Measurements from ENCODE around the gene TBL1XR1.
"Not testable (repeated sequence)": the region's sequence is repeated elsewhere in the genome, so short reads cannot be mapped to it uniquely, and the experiment has no call there.

The TBL1XR1 gene

DNA sequence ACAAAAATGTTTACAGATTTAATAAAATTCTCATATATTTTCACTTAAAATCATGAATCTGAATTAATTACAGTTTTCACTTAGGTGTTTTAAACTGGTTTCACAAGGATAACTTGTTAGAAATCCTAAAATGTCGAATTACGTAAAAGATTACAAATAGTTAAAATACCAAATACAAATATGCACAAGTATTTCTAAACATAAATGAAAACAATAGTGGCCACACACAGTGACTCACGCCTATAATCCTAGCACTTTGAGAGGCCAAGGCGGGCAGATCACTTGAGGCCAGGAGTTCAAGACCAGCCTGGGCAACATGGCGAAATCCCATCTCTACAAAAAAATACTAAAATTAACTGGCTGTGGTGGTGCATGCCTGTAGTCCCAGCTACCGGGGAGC lies 10.9 kb upstream of the TBL1XR1 start:
- no peak for DNase-seq

DNA sequence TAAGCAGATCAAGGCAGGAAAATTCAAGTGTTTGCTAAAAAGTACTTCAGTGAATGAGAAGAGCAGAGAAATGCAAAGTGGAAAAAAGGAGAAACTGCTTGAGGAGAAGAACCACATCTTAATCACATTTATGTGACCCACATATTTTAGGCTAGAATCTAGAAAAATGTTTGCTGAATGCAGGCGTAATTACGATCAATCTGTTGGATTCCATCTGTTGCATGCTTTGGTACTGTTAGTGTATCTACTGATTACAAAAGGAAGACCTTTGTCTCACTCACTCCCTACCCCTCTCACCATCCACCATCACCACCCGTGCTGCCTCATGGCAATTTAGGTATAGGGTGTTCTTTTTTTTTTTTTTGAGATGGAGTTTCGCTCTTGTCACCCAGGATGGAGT lies 9.7 kb upstream of the TBL1XR1 start:
- DNase-seq, result no peak

DNA sequence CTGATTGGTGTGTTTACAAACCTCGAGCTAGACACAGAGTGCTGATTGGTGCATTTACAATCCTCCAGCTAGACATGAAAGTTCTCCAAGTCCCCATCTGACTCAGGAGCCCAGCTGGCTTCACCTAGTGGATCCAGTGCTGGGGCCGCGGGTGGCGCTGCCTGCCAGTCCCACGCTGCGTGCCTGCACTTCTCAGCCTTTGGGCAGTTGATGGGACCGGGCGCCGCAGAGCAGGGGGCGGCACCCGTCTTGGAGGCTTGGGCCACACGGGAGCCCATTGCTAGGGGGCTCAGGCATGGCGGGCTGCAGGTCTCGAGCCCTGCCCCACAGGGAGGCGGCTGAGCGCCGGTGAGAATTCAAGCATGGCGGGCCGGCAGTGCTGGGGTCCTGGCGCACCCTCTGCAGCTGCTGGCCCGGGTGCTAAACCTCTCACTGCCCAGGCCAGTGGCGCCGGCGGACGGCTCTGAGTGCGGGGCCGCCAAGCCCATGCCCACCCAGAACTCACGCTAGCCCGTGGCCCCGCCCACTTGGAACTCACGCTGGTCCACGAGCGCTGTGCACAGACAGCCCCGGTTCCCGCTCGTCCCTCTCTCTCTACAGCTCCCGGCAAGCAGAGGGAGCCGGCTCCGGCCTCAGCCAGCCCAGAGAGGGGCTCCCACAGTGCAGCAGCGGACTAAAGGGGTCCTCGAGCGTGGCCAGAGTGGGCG lies 6.6 kb upstream of the TBL1XR1 start:
- no peak for DNase-seq

DNA sequence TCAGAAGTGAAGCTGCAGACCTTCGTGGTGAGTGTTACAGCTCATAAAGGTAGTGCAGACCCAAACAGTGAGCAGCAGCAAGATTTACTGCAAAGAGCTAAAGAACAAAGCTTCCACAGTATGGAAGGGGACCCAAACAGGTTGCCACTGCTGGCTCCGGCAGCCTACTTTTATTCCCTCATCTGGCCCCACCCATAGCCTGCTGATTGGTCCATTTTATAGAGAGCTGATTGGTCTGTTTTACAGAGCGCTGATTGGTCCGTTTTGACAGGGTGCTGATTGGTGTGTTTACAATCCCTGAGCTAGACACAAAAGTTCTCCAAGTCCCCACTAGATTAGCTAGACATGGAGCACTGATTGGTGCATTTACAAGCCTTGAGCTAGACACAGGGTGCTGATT lies 5.7 kb upstream of the TBL1XR1 start:
- not testable (repeated sequence) for DNase-seq

DNA sequence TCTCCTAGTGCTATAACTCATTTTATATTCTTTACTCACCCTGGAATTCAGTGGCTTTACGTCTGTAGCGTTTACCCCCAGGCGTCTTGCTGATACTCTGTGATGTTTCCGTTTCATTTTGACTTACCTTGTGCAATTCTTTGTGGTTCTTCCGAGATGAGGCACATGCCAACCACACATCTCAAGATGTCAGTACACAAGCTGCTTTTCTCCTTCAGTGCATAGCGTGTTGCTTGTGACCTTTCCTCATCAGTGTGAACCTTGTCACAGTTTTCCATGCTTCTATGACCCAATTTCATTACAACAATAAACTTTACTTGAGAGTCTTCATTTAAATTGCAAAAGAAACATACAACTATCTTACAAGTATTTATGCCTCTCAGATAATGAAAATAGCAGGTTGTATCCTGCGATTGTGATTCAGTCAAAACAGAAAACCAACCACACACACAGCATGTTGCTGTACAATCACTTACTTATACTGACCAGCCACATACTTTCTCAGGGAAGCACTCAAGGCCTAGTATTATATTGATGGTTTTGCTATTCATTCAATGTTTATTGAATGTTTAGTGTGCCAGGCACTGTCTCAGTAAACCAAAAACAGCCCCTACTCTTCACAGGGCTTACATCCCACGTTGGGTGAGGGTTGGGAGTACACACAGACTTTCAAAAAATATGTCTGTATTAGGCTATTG lies 4.6 kb upstream of the TBL1XR1 start:
- DNase-seq, result no peak

DNA sequence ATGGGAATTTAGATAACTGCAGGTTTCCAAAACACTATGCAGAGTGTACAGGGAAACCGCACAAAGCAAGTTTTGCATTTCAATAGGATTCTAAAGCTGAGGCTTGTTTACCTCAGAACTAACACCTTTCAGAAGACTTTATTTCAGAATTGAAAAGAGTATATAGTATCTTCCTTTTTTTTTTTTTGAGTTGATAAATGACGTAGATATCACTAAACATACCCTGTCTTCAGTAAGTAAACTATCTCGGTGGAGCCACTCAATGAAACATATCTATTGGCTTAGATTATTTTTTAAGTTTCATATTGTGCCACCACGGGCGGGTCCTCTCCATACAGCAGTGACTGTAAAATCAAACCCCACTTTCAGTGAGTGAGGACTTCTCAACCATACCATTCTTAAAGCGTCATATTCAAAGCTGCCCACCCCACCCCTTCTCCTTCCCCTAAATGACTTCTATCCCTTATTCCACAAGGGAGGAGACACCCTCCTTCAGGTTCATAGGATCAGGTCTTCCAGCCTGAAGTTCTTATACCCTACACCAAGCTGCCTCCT lies 2.0 kb upstream of the TBL1XR1 start:
- DNase-seq, result no peak

DNA sequence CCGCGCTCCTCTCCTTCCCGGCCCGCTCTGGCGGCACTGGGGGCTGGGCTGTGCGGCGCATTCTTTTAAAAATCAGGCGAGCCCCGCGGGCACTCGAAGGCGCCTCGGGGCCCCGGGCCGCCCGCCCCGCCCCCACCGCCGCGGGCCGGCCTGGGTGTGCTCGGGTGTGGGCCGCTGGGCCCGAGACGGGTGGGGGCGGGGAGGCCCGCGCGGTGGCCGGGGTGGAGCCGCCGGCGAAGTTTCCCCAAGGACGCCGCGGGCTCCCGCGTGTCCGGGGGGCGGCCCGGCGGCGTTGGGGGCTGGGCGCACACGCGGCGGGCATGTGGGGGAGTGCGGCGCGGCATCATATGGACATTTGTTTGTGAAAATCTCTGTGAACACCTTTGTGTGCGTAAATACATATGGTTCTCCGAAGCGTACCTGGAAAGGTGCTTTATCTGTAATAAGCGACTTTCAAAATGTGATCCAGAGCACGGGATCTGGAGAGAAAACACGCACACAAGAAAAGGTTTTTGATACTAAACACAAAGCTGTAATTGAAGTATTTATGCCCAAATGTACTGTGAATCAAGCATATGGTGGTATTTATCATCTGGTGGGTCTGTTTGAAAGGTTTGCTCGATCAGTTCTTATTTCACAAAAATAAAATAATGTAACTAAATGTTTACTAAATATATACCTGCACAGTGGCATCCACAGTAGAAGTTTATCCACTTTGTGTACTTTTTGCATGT lies 612 bp upstream of the TBL1XR1 start:
- DNase-seq, result no peak

DNA sequence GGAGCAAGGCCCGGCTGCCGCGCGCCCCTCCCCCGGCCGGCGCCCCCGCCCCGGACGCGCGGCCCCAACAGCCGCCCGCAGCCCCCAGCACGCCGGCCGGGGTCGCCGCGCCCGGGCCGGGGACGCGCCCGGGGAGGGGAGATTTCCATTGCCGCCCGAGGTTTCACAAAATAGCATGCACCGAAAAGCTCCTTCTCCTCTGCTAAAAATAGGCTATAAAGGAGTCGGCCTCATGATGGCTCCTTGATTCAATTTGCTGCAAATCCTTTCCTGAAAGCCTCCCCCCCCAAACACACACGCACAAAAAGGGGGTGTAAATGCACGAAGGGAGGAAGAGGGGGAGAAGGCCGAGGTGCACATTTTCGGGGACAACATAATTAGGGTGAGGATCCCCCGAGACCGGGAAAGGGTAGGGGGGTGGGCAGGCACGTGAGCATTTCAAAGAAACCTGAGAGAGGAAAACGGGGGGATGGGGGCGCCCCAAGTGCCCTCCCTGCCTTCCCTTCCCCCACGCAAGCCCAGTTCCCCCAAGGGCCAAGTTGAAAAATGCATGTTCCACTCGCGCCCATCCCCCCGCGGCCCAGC lies 734 bp downstream of the TBL1XR1 start:
- no peak for DNase-seq

DNA sequence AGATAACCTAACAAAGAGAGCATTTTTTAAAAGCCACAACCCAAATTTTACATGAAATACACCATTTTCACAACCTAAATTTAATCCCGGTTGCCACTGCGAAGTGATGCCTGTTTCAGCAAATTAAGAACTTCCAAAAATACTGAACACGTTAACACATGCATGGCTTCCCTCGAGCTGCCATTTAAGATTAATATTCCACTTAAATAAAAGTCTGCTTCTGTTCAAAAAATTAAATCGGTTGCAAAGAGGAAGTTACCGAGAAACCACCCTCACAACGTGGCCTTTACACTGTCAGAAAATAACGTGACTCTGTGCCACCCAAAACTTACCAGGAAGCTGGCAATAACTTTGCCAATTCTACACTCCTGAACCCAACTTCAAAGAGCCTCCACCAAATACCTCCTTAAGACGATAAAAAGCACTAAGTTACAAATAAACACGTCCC lies 1.2 kb downstream of the TBL1XR1 start:
- no peak for DNase-seq

DNA sequence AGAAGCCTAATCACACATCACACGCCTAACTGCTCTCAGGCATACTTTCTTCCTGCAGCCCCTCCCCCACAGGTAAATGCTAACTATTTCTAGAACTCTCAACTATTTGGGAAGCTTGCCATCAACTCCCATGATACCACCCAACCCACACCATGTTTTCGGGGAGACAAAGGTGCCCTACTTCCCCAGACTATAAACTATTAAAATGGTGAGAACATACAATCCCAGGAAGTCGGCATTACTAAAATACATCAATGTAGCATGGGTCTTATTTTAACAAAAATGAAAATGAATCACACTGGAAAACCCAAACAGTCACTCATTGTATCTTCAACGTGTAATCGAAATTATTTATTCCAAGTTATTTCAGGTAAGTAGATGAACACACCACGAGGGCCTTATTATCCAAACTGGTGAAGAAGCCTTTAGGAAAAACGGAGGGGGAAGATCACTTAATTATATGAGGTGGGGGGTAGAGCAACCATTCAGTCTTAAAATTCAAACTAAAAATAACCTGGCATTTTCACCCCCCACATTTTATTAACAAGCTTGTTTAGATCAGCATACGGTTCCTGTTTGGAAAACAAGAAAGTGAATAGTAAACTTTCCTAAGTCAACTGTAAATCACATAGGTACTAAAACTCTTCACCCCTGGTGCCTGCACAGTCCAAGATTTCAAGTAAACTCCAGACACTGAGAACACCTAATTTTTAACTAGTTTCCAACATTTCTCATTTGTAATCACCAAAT lies 1.9 kb downstream of the TBL1XR1 start:
- no peak for DNase-seq

DNA sequence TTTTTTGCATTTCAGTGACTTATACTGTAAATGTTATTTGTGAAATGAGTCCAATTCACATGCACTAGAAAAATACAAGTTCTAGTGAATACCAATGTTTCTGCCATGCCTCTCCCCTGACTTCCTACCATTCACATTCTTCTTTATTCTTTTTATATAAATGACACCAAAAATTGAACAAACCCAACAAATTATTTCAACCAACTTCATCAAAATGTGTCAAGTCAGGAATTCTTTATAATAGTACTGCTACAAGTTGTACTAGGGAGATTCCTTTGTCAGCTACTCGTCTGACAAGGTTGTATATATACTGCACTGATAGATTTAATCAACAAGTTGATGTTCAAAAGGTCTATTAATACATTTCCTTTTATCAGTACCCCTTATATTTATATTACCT lies 3.0 kb downstream of the TBL1XR1 start:
- no peak for DNase-seq

DNA sequence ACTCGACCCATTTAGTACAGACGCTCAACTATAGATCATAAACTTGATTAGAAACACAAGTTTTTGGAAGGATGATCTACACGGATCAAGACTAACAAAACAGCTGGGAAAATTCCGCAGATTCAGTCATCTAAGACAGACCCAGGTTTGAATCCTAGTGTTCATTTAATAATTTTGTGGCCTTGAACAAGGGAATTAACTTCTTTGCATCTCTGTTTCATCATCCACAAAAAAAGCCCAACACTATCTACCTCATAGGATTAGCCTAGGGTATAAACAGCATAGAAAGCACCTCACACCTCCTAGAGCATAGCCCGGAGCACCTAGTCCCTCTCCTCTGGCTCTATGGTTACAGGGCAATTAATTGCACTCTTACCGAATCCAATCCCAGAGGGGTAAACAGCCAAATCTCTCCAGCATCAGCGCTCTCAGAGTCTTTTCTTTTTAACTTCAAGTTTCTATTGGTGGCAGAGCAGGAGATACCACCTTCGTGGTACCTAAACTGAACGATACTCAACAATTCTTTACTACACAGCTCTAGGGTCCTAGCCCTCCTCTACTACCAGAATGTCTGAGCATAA lies 3.5 kb downstream of the TBL1XR1 start:
- peak; percentile 60 for DNase-seq

DNA sequence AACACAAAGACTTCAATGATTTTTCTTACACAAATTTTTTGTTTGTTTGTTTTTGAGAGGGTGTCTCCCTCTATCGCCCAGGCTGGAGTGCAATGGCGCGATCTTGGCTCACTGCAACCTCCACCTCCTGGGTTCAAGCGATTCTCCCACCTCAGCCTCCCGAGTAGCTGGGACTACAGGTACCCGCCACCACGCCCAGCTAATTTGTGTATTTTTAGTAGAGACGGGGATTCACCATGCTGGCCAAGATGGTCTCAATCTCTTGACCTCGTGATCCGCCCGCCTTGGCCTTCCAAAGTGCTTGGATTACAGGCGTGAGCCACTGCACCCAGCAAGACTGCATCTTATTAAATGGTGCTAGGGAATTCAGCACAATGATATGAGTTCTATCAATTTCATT lies 4.0 kb downstream of the TBL1XR1 start:
- DNase-seq, result not testable (repeated sequence)

DNA sequence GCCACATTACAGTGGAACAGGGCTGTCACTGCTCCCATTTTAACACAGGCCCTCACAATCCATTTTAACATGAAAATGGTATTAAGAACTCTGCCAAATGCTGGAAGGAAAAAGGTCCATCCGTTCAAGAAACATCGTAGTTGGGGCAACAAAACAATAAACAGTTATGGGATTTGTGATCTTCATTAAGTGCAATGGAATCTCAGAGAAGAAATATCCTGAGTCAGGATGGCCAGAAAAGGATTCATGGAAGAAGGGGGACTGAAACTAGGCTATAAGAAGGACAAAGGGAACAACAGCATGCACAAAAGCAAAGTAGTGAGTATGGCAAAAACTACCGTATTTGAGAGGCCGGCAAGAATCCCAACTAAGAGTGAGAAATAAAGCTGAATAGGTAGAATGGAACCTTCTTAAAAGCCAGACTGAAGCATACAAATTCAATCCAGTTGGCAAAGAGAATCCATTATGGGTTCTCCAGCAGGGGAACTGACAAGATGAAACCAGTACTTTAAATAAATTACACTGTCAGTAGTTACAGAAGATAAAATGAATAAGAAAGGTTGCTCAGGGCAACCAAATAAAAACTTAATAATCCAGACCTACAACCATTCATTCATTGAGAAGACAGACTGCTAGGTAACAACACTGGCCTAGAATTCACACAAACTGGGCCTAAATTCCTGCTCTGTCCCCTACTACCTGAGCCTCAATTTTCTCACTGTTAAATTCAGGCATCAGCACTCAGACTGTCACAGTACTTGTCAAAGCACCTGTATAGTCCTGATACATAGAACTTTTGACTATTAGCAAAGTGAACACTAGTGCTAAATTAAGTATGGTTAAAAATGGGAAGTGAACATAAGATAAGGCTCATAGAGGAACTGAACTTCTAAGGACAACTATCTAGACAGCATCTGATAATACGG lies 6.3 kb downstream of the TBL1XR1 start:
- no peak for DNase-seq

DNA sequence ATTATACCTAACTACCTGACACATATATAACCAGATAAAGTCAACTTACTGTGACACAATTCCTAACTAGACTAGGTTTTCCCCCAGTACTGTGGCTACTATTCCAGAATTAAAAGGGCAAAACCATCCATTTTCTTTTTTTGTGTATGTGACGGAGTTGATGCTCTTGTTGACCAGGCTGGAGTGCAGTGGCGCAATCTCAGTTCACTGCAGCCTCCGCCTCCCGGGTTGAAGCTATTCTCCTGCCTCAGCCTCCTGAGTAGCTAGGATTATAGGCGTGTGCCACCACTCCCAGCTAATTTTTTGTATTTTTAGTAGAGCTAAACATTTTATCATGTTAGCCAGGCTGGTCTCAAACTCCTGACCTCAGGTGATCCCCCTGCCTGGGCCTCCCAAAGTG lies 7.1 kb downstream of the TBL1XR1 start:
- not testable (repeated sequence) for DNase-seq

DNA sequence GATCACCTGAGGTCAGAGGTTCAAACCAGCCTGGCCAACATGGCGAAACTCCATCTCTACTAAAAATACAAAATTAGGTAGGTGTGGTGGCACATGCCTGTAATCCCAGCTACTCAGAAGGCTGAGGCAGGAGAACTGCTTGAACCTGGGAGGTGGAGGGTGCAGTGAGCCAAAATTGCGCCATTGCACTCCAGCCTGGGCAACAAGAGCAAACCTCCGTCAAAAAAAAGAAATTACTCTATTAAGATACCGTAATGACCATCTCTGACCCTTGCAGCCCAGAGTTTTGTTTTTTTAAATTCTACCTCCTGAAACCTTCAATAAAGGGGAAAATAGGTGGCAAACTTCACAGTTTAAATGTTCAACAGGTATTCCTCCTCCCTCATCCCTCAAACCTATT lies 9.0 kb downstream of the TBL1XR1 start:
- not testable (repeated sequence) for DNase-seq

DNA sequence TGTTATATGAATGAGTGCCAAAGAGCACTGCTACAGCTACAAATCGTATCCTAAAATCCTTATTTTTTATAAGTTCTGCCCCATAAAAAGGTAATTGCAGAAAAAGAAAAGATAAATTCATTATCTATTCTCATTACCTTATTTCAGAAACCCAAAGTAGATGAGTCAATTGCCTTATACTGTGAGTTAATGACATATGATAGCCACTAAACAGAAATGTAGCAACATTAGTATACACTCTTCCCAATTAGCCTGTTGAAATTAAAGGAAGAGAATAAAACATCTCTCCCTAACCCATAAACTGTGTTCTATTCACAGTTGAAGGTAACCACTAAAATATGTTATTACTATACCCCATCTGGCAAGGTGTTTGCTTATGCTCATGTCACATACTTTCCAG lies 11.0 kb downstream of the TBL1XR1 start:
- DNase-seq, result no peak

DNA sequence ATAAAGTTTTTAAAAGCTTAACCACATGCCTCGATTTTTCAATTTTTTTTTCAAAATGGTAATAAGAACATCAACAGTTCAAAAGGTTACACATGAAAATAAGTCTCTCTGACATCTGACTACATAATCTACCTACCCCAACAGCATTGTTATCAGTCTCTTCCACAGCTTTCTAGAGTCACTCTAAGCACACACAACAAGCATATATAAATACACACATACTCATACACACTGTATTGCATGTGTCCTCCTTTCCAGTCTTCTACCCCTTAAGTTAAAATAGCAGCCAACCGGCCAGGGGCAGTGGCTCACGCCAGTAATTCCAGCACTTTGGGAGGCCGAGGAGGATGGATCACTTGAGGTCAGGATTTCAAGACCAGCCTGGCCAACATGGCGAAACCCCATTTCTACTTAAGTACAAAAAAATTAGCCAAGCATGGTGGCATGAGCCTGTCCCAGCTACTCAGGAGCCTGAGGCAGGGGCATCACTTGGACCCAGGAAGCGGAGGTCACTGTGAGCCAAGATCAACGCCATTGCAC lies 12.2 kb downstream of the TBL1XR1 start:
- DNase-seq, result no peak

DNA sequence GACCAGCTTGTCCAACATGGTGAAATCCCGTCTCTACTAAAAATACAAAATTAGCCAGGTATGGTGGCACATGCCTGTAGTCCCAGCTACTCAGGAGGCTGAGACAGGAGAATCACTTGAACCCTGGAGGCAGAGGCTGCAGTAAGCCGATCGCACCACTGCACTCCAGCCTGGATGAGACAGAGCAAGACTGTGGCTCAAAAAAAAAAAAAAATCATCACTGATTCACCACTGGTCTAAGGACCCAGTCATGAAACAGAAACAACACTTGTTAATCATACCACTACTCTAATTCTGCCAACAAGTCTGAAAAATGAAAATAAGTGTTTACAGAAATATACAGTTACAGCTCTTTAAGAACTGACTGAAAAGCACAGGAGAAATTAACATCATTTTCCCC lies 12.7 kb downstream of the TBL1XR1 start:
- not testable (repeated sequence) for DNase-seq

DNA sequence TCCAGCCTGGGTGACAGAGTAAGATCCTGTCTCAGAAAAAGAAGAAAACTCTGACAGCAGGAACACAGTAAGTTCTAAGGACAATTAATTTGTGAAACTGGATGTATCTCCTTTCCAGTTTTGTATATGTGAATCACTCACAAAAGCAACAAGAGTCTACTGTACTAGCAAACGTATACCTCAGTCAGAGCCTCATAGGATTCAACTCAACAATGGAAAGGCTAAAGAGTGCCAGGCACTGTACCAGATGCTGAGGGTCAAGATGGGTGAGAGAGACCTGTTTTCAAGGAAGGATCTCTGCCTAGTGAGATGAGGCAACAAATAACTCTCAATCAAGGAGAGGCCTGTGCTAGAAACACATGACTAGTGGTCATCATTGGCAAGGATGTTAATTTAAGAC lies 14.9 kb downstream of the TBL1XR1 start:
- DNase-seq, result no peak

DNA sequence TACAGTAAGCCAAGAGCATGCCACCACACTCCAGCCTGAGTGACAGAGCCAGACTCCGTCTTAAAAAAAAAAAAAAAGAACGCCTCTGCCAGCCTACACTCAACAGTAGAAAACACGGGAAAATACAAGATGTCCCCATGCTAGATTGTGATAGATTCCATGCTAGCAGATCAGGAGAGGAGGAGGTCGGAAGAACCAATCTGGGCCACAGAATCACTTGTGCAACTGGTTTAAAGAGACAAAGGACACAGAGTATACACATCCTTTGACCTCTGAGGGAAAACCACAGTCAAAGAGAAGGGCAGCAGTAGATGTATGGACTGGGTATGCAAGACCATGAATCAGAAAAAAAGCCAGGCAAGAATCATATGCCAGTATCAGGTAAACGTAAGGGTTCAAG lies 15.9 kb downstream of the TBL1XR1 start:
- DNase-seq, result no peak

Measured in NCI-H1417 treated with DMSO at 0.1 percent for 48 hours (cell line).